DMS114 treated with DMSO at 0.1 percent for 48 hours (cell line): ENCODE measurements around the gene SEMA5B.

Source experiments
- DNase-seq: peaks from one replicate; lab custom pipeline; 2025; ENCODE audit not compliant: unreplicated experiment; lab: John Stamatoyannopoulos, UW

The SEMA5B gene

DNA sequence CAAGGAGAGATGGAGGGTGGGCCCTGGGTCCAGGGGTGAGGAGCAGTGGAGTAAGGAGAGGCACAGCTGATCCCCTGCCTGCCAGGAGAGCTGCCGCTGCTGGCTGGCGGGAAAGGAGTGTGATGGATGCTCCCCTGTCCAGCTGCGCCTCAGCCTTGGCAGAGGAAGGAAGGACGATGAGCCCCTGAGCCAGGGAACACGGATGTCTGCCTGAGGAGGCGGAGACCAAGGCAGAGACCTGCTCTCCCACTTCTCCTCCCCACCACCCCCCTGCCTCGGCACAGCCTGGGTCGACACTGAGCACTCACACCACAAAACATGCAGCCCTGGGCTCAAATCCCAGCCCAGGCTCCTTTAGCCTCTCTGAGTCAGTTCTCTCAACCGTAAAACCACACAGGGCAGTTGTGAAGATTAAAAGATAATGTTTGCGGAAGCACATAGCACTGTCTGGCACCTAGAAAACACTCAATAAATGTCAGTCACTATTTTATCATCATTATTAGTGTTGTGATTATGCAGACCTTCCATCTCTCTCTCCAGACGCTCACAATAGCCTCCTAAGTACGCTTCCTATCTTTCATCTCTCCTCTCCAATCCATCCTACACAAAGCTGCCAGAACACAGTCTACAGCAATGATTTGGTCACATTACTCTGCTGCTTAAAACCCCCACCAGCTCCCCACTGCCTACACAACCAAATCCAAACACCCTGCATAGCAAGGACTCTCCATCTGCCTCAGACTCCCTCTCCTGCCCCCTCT is 52.2 kb downstream of the SEMA5B start:
- no peak for DNase-seq

DNA sequence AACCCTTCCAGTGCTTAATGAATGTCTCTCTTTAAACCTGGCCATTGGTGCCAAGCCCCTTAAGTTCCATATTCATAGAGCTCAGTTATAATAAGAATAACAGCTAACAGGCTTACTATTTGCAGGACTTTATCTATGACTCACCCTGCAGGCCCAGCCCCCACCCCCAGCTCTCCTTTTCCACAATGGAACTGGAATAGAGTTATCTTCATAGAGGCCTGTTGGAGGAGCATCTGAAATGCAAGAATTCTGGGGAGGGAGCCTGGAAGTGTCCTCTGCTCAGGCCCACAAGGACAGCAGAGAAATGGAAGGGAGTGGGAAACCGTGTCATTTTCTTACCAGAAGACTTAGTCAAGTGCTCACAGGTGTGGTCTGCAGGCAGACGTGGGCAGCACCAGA is 52.8 kb downstream of the SEMA5B start:
- DNase-seq = no peak

DNA sequence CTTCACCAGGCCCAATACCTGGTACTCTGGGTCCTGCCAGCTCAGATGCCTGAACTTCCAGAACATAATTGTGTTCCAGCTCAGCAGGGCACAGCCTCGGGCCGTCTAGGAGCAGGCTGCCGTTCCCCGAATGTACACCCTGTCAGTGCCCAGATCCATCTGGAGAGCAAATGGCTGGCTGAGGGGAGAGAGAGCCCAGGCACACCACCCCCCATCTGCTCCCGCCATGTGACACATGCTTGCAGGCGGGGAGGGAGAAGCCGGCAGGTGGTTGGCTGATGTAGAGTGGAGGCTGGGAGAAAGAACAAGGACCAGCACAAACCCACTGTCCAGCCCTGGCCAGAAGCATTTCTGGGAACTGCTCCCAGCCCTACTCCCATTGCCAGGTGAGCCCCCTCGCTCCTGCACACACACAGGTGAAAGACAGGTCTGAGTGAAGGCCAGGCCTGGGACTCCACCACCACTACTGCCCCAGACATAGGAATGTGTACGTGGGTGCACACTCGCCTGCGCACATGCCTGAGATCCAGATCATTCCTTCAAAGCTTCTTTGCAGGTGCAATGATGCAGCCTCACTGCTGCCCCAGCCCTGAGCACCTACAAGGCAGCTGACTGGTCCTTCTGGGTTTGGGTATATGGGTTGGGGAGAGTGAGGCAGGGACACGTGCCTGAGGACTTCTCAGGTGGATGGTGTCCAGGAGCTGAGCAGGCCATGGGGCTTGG is 53.5 kb downstream of the SEMA5B start:
- DNase-seq = no peak

DNA sequence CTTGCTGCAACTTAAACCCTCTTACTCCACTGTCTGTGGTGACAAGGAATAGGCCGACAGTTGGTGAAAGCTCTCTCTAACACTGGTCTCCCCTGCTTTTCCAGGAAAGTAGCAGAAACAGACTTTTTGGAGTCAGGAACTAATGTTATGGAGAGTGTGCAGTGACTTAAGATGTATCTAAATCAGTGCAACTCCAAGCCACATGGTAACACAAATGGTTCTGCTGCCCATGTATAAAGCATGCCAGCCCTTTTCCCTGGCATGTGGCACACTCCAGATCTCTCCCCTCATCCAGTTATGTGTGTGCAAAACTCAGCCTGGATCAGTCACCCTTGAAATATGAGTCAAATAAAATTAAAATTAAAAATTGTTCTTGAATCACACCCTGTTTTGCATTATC is 55.4 kb downstream of the SEMA5B start:
- no peak for DNase-seq

DNA sequence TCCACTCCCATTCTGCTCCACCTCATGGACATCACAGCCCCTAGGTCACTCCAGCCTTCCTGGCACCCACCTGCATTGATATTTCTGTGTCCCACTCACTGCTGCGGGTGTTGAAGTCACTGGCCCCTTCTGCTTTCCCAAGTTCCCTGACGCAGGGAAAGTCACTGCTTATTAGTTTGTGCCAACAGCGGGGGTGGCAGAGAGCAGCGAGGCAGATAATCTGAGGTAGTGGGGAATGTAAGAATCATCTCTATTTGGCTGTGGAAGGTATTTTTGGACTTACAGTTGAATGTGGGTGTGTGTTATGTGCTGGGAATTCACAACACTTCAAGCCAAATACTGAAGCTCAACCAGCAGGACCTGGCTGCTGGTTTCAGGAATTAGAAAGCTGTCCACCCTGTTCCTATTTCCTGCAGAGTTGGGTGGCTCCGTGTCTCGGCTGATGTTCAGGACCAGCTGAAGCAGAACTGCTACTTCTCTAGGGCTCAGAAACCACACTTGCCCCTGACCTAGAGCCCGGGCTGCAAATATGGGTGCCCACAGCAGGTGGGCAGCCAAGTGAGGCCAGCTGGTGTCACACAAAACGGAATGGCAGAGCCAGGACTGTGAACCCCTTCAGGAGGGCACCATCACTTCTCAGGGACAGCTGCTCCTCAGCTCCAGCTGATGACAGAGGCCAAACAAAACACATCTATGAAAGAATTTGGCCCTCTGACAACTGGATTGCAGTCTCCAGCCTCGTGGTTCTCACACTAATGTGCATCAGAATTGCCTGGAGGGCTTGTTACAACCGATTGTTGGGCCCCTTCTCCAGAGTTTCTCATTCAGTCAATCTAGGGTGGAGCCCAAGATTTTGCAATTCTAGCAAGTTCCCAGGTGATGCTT is 57.7 kb downstream of the SEMA5B start:
- DNase-seq = no peak

- DNase-seq = no peak
Observed at GRCh38 chr3:122967765-122968164, 59.8 kb downstream of the SEMA5B start.

DNA sequence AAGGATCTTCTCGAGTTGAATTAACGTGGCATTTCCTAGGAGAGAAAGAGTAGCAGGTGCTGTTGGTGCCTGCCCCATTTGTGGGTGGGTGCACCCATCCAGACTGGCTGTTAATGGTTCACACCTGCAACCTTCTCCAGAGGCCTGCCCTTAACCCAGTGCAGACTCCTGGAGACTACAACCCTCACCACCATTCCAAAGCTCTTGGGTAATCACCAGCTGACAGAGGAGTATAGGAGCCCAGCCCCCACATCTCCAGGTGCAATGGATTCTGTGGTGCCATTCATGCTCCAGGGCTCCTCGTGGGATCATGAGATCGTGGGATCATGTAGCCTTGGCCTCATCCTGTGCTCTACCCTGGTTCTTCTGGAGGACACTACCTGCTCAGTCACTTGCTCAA is 60.2 kb downstream of the SEMA5B start:
- no peak for DNase-seq

- DNase-seq = no peak
Observed at GRCh38 chr3:122966045-122966444, 61.5 kb downstream of the SEMA5B start.

DNA sequence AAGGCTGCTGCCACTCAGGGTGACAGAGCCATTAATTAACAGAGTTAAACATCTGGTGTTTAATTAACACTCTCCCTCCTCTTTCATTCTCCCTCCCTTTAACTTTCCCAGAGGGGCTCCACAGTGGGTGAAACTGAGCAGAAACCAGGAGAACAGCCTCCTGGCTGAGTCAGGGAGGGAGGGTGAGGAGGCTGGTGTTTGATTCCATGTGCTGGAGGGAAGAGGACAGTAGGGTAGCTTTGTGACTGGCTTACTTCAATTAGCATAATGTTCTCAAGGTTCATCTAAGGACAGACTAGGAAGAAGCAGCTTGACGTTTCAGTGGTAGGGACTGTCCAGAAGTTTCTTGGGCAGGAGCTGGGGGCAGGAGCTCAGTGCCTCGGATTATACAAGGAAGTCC is 62.8 kb downstream of the SEMA5B start:
- no peak for DNase-seq

DNA sequence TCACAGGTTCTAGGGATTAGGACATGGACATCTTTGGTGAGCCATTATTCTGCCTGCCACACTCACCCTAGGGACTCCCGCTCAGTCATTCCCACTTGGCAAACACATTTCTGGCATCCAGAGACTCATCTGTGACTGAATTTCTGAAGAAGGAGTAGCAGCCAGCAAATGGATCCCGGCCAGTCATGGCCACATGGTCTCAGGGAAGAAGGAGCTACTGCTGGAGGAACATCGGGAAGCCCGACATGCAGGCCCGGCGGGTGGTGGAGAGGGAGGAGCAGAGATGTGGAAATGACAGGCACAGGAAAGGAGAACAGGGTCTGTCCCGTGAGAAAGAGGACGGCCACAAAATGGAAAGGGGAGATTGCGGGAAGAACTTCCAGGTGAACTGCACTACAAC is 65.4 kb downstream of the SEMA5B start:
- DNase-seq = no peak

- DNase-seq = no peak
Observed at GRCh38 chr3:122961146-122961545, 66.4 kb downstream of the SEMA5B start.

- no peak for DNase-seq
Observed at GRCh38 chr3:122960652-122961051, 66.9 kb downstream of the SEMA5B start.

DNA sequence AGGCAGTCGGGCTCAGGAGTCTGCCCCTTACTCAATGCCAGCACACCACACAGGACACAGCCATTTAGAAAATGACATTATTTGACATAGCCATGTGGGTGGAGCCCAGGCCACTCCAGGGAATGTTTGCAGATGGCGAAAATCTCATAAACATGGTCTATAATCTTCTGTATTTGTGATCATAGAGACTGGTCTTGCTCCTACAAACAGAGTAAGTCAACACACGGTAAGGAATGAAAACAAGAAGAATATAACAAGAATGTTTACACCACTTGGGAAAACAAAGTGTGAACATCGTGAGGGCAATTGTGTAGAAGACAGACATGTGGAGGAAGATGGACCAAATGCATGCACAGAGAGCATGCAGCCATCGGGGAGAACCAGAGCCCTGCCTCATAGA is 68.2 kb downstream of the SEMA5B start:
- no peak for DNase-seq

DNA sequence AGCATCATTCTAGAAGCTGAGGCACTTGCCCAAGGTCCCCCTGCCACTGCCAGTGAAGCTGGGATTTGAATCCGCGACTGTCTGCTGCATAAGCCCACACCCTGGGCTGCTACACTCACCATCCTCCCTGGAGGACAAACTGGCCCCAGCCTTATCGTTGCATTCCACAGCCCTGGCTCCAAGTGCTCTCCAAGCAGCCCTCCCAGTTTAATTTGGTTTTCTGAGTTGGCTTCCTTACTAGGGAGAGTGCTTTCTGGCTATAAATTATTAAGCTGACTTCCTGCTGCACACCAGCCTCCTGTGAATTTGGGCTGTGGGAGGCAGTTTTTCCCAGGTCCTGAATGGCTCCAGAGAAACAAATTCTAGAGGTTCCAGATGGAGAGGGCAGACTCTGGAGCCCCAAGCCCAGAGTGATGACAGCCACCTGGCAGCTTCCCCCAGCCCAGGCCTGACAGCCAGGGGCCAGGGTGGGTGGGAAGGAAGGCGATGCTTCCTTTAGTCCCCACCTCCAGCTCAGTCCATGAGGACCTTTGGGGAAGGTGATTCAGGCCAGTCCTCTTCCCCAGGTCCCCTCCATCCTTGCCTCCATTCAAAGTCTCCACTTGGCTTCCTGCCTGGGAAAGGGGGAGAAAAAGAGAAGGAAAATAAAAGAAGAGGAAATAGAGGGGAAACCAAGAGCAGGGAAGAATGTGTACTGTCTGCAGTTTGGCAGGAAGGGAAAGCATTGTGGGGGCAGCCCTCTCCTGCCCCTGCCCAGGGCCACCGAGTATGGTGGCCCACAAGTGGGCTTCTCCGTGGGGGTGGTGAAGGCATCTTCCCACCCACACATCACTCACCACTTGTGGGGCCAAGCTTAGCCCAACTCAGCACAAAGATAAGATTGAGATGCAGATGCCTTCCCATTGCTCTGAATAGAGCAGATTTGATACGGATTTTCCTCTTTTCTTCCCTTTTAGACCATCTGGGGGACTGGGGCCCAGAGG is 69.6 kb downstream of the SEMA5B start:
- DNase-seq = no peak

DNA sequence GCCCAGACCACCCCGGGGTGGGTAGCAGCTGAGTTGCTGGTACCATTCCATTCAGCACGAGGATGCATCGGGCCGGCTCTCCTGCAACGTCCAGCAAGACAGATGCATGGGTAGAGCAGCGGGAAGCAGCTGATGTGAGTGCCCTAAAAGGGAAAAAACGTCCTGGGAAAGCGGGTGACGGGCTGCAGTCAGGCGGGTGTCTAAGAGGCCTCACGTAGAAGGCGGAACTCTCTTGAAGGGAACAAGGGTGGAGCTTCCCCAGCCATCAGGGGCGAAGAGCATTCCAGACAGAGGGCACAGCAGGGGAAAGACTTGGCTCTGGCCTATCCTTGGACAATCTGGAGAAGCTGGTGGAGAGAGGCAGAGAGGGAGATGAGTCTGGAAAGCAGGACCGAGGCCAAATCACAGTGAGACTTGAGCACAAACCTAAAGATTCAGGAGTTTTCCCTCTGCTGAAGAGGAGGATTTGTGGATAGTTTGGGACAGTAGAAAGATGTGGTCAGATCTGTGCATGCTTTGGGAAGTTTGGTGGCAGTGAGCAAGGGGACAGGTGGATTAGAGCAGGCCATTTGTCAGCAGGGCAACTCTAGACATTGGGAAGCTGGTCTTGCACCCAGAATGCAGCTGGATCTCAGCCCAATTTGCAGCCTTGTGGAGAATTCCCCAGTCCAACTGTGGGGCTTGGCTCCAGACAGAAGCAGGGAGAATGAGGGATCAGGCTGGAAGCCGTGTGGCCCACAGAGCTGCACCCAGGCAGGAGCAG is 70.7 kb downstream of the SEMA5B start:
- DNase-seq = no peak

DNA sequence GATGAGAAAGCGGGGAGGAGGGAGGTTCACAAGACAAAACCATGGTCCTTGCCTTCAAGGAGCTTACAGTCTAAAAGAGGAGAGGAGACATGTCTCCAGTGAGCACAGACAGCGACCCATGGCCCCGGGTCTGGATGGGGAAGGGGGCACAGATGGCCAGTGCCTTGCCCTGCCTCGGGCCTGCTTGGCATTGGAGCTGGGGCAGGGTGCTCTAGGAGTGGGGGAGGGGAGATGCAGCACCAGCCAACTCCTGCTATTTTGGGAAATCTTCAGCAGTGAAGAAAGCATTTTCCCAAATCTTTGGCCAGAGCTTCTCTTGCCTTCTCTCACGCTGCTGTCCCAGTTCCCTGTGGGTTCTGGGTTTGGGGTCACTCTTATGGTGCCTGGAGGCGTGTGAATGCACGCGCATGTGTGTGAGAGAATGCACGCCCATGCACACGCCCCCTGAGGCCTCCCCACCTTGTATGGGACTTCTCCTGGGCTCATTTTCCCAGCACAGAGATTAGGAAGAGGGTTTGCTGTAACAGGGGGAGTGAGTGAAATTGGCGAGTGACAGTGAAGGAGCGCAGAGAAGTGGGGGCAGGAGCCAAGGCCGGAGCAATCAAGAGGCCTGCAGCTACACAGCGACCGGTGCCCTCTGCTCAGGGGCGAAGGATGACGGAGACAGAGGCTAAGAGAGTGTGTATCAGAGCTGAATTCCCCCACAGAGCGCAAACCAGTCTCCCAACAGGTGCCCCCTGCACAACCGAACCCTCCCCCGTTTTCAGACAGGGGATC is 71.5 kb downstream of the SEMA5B start:
- no peak for DNase-seq

GRCh38 chr3:122952520-122952919 is 75.0 kb downstream of the SEMA5B start:
- DNase-seq = no peak

GRCh38 chr3:122948408-122948807 is 79.2 kb downstream of the SEMA5B start:
- no peak for DNase-seq

DNA sequence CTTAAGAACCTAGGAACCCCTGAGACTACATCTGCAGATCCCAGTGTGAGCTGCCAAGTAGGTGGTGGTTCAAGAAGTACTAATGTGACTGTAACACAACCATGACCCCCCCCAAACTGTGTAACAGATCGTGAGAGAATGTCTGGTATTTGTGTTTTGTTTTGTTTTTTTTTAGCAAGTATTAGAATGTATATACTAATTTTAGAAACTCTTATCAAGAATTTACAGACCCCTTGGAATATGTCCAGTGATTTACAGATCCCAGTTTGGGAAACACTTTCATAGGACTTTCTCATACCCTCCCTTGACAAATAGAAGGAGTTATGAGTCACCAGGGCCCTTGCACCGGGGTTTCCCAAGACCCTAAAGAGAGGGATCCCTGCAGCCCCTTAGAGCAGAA is 79.8 kb downstream of the SEMA5B start:
- no peak for DNase-seq
